Progenitor cell of endocrine pancreas (in vitro differentiated cells): ENCODE results near the gene ORM1. TPM values are rescaled to one million over a fixed set of nuclear protein-coding genes. Genes with fewer than 3 reads are reported as not detected.
A peak's percentile ranks its signal among the peaks of the same experiment; 100 is the strongest.

Experiments
- DNase-seq: peaks from one replicate; pipeline ENCODE4 v3.0.0; 2021; ENCODE audit warnings: low spot score; ENCODE audit not compliant: unreplicated experiment
- H3K27ac Mint-ChIP-seq: 2 replicates; pipeline ENCODE4 v1.8.0; 2021; ENCODE audit warnings: mild to moderate bottlenecking, moderate library complexity, mixed read lengths
- H3K27me3 Mint-ChIP-seq: 2 replicates; pipeline ENCODE4 v1.8.0; 2021; ENCODE audit warnings: mixed read lengths
- H3K36me3 Mint-ChIP-seq: 2 replicates; pipeline ENCODE4 v1.8.0; 2022; ENCODE audit warnings: mixed read lengths; ENCODE audit not compliant: insufficient read depth
- H3K4me1 Mint-ChIP-seq: 2 replicates; pipeline ENCODE4 v1.8.0; 2021; ENCODE audit warnings: low read depth, mixed read lengths
- H3K4me3 Mint-ChIP-seq: 2 replicates; pipeline ENCODE4 v1.8.0; 2021; ENCODE audit warnings: low read depth, mild to moderate bottlenecking, moderate library complexity, mixed read lengths
- H3K9me3 Mint-ChIP-seq: 2 replicates; pipeline ENCODE4 v1.8.0; 2021; ENCODE audit warnings: low read depth, mixed read lengths
- total RNA-seq: library from RNA; stranded (reverse); gene quantifications from 2 replicates; pipeline ENCODE4 v1.2.1, GENCODE V29; 2021
- TF ChIP-seq, protein P1 (sequence below): fragments of 200-600 bp; sonication (generic); IDR thresholded peaks from one replicate; pipeline ENCODE4 v1.5.0; 2021; ENCODE audit warnings: antibody characterized with exemption, mild to moderate bottlenecking; ENCODE audit not compliant: unreplicated experiment

Gene ORM1
- total RNA-seq, 1 donor from 2014 or later: 9.3 TPM

DNA sequence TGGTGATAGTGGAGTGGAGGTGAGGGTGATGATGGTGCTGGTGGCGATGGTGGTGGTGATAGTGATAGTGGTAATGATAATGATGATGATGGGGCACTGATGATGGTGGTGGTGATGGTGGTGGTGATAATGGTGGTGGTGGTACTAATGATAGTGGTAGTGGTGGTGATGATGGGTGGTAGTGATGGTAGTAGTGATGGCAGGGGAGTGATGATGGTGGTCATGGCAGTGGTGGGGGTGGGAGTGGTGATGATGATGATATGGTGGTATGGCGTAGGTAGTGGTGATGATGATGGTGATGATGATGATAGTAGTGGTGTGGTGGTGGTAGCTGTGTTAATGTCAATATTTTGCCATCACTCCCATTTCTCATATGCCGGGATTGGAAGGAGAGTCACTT is 44.5 kb upstream of the ORM1 start:
- H3K27ac Mint-ChIP-seq: no peak overlapping the region
- no peak for DNase-seq
- H3K4me1 Mint-ChIP-seq: peaks cover 1% of the 10 kb centered on the region
- no peak overlapping the region for H3K4me3 Mint-ChIP-seq
- peaks cover 26% of the 10 kb centered on the region for H3K36me3 Mint-ChIP-seq
- H3K9me3 Mint-ChIP-seq: no peaks in the 10 kb centered on the region
- H3K27me3 Mint-ChIP-seq: no peaks in the 10 kb centered on the region
- TF ChIP-seq, protein P1, sequence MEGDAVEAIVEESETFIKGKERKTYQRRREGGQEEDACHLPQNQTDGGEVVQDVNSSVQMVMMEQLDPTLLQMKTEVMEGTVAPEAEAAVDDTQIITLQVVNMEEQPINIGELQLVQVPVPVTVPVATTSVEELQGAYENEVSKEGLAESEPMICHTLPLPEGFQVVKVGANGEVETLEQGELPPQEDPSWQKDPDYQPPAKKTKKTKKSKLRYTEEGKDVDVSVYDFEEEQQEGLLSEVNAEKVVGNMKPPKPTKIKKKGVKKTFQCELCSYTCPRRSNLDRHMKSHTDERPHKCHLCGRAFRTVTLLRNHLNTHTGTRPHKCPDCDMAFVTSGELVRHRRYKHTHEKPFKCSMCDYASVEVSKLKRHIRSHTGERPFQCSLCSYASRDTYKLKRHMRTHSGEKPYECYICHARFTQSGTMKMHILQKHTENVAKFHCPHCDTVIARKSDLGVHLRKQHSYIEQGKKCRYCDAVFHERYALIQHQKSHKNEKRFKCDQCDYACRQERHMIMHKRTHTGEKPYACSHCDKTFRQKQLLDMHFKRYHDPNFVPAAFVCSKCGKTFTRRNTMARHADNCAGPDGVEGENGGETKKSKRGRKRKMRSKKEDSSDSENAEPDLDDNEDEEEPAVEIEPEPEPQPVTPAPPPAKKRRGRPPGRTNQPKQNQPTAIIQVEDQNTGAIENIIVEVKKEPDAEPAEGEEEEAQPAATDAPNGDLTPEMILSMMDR: no peak

GRCh38 chr9:114278881-114279570 is 43.9 kb upstream of the ORM1 start:
- TF ChIP-seq, protein P1: no peak
- no peaks in the 10 kb centered on the region for H3K9me3 Mint-ChIP-seq
- DNase-seq: no peak

GRCh38 chr9:114279693-114280092 is 43.2 kb upstream of the ORM1 start:
- Mint-ChIP-seq H3K27me3 (no peaks in the 10 kb centered on the region), H3K36me3 (peaks cover 27% of the 10 kb centered on the region), H3K27ac (no peak overlapping the region), H3K9me3 (no peaks in the 10 kb centered on the region), H3K4me3 (no peak overlapping the region), H3K4me1 (no peaks in the 10 kb centered on the region)
- no peak for DNase-seq
- TF ChIP-seq, protein P1: no peak

More at GRCh38 chr9:114278881-114279570, 43.9 kb upstream of the ORM1 start:
- Mint-ChIP-seq H3K27ac (peak overlapping the region; percentile 73), H3K36me3 (peaks cover 25% of the 10 kb centered on the region), H3K4me1 (no peaks in the 10 kb centered on the region), H3K4me3 (no peak overlapping the region), H3K27me3 (no peaks in the 10 kb centered on the region)

DNA sequence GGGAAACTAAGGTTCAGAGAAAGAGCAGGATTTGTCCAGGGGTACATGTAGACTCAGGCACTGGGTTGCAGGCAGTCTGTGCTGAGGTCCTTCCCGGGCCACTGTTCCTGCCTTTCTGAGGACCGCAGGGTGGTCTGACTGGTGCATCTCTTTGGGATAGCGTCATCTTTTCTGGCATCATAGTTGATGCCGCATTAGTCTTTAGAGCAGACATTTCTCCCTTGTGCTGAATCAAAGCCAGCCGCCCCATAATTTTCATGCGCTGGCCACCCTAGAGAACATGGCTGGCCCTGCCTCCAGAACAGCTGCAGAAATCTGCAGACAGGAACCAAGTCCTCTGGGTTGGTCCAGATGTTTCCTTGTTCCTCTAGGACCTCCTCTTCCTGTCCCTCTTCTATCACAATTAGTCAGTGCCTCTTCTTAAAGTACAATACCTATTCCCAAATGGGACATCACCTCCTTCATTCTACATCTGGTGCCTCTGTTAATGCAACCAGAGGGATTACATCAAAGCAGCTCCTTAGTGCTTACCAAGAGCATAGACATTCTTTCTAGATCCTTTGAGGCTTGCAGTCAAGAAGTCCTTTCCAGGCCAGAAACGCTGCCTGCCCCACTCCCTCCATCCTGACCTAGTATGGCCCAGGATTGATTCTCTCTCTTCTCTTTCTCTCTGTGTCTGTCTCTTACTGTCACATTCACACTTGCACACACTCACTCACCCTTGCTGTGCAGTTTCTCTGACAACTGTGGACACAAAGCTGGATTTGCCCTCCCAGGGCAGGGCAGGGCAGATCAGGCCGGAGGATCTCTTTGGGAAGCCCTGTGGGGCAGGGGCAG is 42.0 kb upstream of the ORM1 start:
- peaks cover 26% of the 10 kb centered on the region for H3K36me3 Mint-ChIP-seq
- no peaks in the 10 kb centered on the region for H3K4me1 Mint-ChIP-seq

More for the DNA sequence above, 42.0 kb upstream of the ORM1 start:
- DNase-seq: no peak
- Mint-ChIP-seq H3K27me3 (no peaks in the 10 kb centered on the region), H3K27ac (no peak overlapping the region), H3K4me3 (no peak overlapping the region), H3K9me3 (no peaks in the 10 kb centered on the region)
- TF ChIP-seq, protein P1: no peak
